ENCODE measurements around the gene IFITM2. TPM values are rescaled to one million over a fixed set of nuclear protein-coding genes. Genes with fewer than 3 reads are reported as not detected.

The IFITM2 gene
- total RNA-seq, 3 donors from 2014 or later: 57.2 to 254 (median 111) TPM

DNA sequence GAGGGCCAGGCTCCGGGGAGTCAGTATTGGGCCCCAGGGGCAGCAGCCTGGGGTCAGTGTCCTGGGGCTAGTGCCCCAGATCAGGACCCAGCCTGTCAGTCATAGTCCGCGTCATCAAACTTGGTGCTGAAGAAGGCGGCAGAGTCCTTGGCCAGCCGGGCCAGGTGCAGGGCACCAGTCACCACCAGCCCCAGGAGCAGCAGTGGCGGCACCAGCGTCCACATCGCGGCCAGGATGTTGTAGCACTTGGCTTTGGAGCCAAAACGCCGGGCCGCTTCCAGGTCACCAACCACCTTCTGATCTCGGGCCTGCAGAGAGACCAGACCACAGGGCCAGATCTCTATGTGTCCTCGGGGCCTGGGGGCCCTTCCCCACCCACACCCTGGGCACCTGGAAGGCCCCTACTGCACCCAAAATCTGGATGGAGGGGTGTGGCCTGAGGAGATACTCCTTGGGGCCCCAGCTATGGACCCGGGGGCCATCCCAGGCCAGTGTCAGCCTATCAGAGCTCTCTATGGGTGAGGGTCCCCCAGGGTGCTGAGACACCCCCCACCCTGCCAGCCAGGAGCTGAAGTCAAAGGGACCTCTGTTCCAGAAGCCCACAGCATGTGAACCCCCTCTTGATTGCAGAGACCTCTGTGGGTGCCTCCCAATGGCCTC lies 9.1 kb upstream of the IFITM2 start:
- intact Hi-C loops (cut with DNase I, micrococcal nuclease): no loop called here
- Histone ChIP-seq H3K9me3 (no peaks in the 10 kb centered on the region), H3K4me1 (ENCODE audit: low read depth) (peaks cover 15% of the 10 kb centered on the region), H3K36me3 (ENCODE audit: low read depth) (no peaks in the 10 kb centered on the region), H3K4me3 (no peak overlapping the region)
- TF ChIP-seq, protein P1, sequence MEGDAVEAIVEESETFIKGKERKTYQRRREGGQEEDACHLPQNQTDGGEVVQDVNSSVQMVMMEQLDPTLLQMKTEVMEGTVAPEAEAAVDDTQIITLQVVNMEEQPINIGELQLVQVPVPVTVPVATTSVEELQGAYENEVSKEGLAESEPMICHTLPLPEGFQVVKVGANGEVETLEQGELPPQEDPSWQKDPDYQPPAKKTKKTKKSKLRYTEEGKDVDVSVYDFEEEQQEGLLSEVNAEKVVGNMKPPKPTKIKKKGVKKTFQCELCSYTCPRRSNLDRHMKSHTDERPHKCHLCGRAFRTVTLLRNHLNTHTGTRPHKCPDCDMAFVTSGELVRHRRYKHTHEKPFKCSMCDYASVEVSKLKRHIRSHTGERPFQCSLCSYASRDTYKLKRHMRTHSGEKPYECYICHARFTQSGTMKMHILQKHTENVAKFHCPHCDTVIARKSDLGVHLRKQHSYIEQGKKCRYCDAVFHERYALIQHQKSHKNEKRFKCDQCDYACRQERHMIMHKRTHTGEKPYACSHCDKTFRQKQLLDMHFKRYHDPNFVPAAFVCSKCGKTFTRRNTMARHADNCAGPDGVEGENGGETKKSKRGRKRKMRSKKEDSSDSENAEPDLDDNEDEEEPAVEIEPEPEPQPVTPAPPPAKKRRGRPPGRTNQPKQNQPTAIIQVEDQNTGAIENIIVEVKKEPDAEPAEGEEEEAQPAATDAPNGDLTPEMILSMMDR (IDR thresholded peaks at IDR 0.05): no peak
- DNase-seq (peak in 2 of 3 donors; percentile 27 to 48), ATAC-seq (peak; percentile 5)

DNA sequence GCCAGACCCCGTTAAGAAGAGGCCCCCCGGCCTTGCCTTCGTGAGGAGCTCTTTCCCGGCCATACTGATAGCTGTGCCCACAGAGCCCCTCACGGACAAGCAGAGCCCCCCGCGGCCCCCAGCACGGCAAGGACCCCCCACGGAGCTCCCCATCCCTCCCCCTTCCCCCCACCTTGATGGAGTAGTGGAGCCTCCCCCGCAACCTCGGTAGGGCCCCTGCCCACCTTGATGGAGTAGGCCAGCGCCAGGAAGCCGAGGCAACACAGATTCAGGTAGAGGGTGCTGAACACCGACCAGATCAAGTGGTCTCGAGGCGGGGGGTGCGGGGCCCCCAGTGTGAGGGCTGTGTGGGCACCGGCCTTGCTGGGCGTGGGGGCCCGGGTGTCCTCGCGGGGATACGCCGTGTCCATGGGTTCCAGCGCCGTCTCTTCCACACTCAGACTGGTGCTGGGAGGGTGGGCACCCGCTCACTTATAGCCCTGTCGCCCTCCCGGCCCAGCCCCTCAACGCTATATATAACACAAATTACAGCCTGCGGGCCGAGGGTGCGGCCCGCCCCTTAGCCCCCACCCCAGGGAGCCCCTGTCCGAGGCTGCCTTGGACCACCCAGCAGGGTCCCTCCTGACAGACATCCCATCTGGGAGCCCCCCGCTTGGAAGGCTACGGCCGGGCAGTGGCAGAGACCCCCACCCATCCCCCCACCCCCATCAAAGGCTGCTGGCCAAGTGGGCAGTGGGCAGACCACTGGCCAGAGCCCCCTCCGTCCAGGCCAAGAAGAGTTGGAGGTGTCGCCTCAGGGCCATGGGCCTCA lies 8.3 kb upstream of the IFITM2 start, which contains the start of gene IFITM5:
TSS of gene IFITM5 (minus strand) at position 446 of the 811 bp plus-strand sequence. CDS start at position 410, 36 bp downstream.
- Histone ChIP-seq H3K9me3 (no peaks in the 10 kb centered on the region), H3K36me3 (ENCODE audit: low read depth) (no peaks in the 10 kb centered on the region), H3K4me3 (no peak within 1 kb of the TSS), H3K4me1 (ENCODE audit: low read depth) (peaks cover 15% of the 10 kb centered on the region)
- intact Hi-C loops (cut with DNase I, micrococcal nuclease): no loop called here
- TF ChIP-seq, protein P1 (IDR thresholded peaks at IDR 0.05): no peak
- ATAC-seq: no peak
- DNase-seq: peak in 2 of 3 donors; percentile 11 to 52

DNA sequence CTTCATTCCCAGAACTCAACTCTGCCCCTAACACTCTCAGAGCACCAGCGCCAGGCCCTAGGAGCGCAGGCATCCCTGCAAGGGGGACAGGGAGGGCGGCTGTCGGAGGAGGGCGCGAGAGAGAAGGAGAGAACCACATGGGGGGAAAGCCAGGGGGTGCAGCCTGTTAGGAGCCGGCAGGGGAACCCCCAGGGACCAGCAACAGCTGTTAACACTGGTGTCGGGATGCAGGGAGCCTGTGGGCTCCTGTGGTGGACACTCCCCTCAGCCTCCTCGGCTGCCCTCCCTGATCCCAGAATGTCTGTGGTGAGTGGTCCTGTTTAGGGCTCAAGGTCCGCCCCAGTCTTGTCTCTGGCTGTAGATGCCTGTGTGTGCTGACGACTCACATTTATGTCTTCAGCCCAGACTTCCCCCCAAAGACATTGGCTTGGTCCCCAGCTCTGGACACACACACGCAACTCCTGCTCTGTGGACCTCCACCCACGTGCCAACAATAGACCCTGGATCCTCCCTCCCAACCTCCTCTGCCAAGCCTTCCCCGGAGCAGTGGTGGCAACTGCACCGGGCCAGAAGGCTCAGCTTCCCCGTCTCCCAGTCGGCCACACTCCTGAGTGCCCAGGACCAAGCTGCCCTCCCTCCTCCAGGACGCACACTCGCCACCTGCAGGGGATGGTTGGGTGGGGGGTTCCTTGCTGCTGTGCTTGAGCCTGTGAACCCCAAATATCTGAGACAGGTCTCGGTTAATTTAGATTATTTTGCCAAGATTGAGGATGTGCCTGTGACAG lies 7.5 kb upstream of the IFITM2 start:
- peak in 2 of 3 donors; percentile 30 to 48 for DNase-seq
- Histone ChIP-seq H3K4me1 (ENCODE audit: low read depth) (peaks cover 19% of the 10 kb centered on the region), H3K36me3 (ENCODE audit: low read depth) (no peaks in the 10 kb centered on the region), H3K9me3 (no peaks in the 10 kb centered on the region), H3K4me3 (no peak overlapping the region)
- TF ChIP-seq, protein P1 (IDR thresholded peaks at IDR 0.05): no peak
- intact Hi-C loops (cut with DNase I, micrococcal nuclease): no loop called here
- no peak for ATAC-seq

DNA sequence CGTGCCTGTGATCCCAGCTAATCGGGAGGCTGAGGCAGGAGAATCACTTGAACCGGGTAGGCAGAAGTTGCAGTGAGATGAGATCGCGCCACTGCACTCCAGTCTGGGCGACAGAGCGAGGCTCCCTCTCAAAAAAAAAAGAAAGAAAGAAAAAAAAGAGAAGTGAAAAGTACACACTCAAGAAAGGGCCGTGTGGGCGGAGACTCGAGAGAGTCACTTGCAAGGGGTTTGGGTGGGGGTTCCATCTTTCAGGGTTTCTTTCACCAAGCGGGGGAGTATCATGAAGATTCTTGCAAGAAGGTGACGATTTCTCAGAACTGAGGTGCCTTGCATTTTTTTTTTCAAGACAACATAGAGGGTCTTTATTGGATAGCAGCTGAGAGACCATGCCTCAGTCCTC lies 4.3 kb upstream of the IFITM2 start:
- ATAC-seq (no peak), DNase-seq (peak in 1 of 3 donors; percentile 45)
- no peak overlapping the region for H3K4me3 ChIP-seq
- no peaks in the 10 kb centered on the region for H3K9me3 ChIP-seq
- TF ChIP-seq, protein P1 (IDR thresholded peaks at IDR 0.05): no peak
- intact Hi-C loops (cut with DNase I, micrococcal nuclease): no loop called here
- no peaks in the 10 kb centered on the region for H3K36me3 ChIP-seq (ENCODE audit: low read depth)
- peaks cover 17% of the 10 kb centered on the region for H3K4me1 ChIP-seq (ENCODE audit: low read depth)

GRCh38 chr11:304061-304506 lies 3.5 kb upstream of the IFITM2 start:
- TF ChIP-seq, protein P1 (IDR thresholded peaks at IDR 0.05): no peak
- peaks cover 17% of the 10 kb centered on the region for H3K4me1 ChIP-seq (ENCODE audit: low read depth)
- intact Hi-C loops (cut with DNase I, micrococcal nuclease): no loop called here
- no peak for ATAC-seq
- H3K4me3 ChIP-seq: no peak overlapping the region
- DNase-seq: peak in 1 of 3 donors; percentile 65
- H3K9me3 ChIP-seq: no peaks in the 10 kb centered on the region
- no peaks in the 10 kb centered on the region for H3K36me3 ChIP-seq (ENCODE audit: low read depth)

All from mucosa of descending colon (tissue), 3 donors.